ENCODE results near the gene NR1D1. TPM values are rescaled to one million over a fixed set of nuclear protein-coding genes. Genes with fewer than 3 reads are reported as not detected.
A peak's percentile ranks its signal among the peaks of the same experiment; 100 is the strongest.

Gene NR1D1
- total and polyA plus RNA-seq, 2 of the 13 experiments (the other 11 are each of a cell fraction or from before 2014, with no cell fraction given): 2.1 to 2.7 TPM

DNA sequence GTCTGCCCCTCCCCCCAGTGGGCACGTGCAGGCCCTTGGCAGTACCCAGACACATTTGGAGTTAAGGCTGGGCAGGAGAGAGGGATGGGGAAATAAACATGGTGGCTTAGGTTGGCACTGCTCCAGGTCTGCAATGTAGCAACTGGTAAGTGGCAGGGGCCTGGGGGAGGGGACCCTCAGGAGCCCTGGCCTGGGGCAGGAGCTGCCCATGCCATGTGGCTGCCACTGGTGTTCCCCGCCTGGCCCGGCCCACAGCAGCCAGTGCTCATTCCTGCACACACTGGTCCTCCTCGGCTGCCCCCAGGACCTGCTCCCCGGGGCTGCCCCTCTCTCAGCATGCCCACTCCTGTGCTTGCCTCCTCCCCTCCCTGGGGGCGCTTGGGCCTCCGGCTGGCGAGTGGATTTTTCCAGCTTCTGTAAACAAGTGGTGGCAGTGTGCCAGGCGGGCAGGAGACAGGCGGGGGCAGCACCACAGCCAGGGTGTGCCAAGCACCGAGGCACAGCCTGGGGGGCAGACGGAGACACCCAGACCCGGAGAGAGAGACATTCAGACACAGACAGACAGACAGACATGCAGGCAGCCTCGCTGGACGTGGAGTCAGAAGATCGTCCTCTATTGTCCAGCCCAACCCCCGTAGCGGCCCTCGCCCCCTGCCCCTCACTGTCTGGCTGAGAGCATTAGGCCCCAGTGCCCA lies 28.2 kb downstream of the NR1D1 start (continued):
- TF ChIP-seq CREB1 (IDR thresholded peaks at IDR 0.05) (no peak), CREB1 (CRISPR knock-in tag; IDR thresholded peaks at IDR 0.05) (no peak), ZSCAN25 (CRISPR knock-in tag; IDR thresholded peaks at IDR 0.05) (no peak), ZNF766 (CRISPR knock-in tag; IDR thresholded peaks at IDR 0.05; ENCODE audit: borderline replicate concordance) (no peak), PITX1 (CRISPR knock-in tag; IDR thresholded peaks at IDR 0.05) (no peak; the same call in 1 of the 2 replicates), EEA1 (CRISPR knock-in tag; IDR thresholded peaks at IDR 0.05; ENCODE audit: borderline replicate concordance) (no peak), EP300 (IDR thresholded peaks at IDR 0.05; ENCODE audit: low read depth in 2 of 2, low read length in 2 of 2) (peak in 1 of 2 experiments; percentile 53; a peak in 1 of 4 replicates), EP300 (CRISPR knock-in tag; IDR thresholded peaks at IDR 0.05; ENCODE audit: borderline replicate concordance) (no peak), ZBTB38 (CRISPR knock-in tag; IDR thresholded peaks at IDR 0.05) (no peak), ETV6 (CRISPR knock-in tag; conservative IDR thresholded peaks at IDR 0.05) (peak; percentile 37; the same call in 1 of the 2 replicates), WIZ (CRISPR knock-in tag; IDR thresholded peaks at IDR 0.05) (no peak), ZNF232 (CRISPR knock-in tag; IDR thresholded peaks at IDR 0.05; ENCODE audit: borderline replicate concordance) (no peak), ZNF572 (CRISPR knock-in tag; IDR thresholded peaks at IDR 0.05) (0 out of 2 replicates have a peak, but pooled peaks have one; percentile 3), ZNF558 (CRISPR knock-in tag; IDR thresholded peaks at IDR 0.05; ENCODE audit: borderline replicate concordance) (0 out of 2 replicates have a peak, but pooled peaks have one; percentile 12)
- TF ChIP-seq, protein P1, sequence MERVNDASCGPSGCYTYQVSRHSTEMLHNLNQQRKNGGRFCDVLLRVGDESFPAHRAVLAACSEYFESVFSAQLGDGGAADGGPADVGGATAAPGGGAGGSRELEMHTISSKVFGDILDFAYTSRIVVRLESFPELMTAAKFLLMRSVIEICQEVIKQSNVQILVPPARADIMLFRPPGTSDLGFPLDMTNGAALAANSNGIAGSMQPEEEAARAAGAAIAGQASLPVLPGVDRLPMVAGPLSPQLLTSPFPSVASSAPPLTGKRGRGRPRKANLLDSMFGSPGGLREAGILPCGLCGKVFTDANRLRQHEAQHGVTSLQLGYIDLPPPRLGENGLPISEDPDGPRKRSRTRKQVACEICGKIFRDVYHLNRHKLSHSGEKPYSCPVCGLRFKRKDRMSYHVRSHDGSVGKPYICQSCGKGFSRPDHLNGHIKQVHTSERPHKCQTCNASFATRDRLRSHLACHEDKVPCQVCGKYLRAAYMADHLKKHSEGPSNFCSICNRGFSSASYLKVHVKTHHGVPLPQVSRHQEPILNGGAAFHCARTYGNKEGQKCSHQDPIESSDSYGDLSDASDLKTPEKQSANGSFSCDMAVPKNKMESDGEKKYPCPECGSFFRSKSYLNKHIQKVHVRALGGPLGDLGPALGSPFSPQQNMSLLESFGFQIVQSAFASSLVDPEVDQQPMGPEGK (CRISPR knock-in tag; IDR thresholded peaks at IDR 0.05): peak; percentile 89
- TF ChIP-seq, protein P2, sequence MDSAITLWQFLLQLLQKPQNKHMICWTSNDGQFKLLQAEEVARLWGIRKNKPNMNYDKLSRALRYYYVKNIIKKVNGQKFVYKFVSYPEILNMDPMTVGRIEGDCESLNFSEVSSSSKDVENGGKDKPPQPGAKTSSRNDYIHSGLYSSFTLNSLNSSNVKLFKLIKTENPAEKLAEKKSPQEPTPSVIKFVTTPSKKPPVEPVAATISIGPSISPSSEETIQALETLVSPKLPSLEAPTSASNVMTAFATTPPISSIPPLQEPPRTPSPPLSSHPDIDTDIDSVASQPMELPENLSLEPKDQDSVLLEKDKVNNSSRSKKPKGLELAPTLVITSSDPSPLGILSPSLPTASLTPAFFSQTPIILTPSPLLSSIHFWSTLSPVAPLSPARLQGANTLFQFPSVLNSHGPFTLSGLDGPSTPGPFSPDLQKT (CRISPR knock-in tag; IDR thresholded peaks at IDR 0.05; ENCODE audit: borderline replicate concordance): no peak
- TF ChIP-seq, protein P3, sequence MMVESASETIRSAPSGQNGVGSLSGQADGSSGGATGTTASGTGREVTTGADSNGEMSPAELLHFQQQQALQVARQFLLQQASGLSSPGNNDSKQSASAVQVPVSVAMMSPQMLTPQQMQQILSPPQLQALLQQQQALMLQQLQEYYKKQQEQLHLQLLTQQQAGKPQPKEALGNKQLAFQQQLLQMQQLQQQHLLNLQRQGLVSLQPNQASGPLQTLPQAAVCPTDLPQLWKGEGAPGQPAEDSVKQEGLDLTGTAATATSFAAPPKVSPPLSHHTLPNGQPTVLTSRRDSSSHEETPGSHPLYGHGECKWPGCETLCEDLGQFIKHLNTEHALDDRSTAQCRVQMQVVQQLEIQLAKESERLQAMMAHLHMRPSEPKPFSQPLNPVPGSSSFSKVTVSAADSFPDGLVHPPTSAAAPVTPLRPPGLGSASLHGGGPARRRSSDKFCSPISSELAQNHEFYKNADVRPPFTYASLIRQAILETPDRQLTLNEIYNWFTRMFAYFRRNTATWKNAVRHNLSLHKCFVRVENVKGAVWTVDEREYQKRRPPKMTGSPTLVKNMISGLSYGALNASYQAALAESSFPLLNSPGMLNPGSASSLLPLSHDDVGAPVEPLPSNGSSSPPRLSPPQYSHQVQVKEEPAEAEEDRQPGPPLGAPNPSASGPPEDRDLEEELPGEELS (CRISPR knock-in tag; IDR thresholded peaks at IDR 0.05): peak; percentile 43; the same call in 1 of the 2 replicates
- TF ChIP-seq, protein P4, sequence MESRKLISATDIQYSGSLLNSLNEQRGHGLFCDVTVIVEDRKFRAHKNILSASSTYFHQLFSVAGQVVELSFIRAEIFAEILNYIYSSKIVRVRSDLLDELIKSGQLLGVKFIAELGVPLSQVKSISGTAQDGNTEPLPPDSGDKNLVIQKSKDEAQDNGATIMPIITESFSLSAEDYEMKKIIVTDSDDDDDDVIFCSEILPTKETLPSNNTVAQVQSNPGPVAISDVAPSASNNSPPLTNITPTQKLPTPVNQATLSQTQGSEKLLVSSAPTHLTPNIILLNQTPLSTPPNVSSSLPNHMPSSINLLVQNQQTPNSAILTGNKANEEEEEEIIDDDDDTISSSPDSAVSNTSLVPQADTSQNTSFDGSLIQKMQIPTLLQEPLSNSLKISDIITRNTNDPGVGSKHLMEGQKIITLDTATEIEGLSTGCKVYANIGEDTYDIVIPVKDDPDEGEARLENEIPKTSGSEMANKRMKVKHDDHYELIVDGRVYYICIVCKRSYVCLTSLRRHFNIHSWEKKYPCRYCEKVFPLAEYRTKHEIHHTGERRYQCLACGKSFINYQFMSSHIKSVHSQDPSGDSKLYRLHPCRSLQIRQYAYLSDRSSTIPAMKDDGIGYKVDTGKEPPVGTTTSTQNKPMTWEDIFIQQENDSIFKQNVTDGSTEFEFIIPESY (CRISPR knock-in tag; IDR thresholded peaks at IDR 0.05): peak; percentile 65
- TF ChIP-seq, protein P5, sequence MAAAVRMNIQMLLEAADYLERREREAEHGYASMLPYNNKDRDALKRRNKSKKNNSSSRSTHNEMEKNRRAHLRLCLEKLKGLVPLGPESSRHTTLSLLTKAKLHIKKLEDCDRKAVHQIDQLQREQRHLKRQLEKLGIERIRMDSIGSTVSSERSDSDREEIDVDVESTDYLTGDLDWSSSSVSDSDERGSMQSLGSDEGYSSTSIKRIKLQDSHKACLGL (CRISPR knock-in tag; IDR thresholded peaks at IDR 0.05): 0 out of 2 replicates have a peak, but pooled peaks have one; percentile 17
- TF ChIP-seq, protein P6, sequence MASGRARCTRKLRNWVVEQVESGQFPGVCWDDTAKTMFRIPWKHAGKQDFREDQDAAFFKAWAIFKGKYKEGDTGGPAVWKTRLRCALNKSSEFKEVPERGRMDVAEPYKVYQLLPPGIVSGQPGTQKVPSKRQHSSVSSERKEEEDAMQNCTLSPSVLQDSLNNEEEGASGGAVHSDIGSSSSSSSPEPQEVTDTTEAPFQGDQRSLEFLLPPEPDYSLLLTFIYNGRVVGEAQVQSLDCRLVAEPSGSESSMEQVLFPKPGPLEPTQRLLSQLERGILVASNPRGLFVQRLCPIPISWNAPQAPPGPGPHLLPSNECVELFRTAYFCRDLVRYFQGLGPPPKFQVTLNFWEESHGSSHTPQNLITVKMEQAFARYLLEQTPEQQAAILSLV (CRISPR knock-in tag; IDR thresholded peaks at IDR 0.05; ENCODE audit: borderline replicate concordance): no peak; the same call in 1 of the 2 replicates
